GM21737 (cell line): ENCODE results near the gene DHRS2.

Experiments used
- ATAC-seq: cut with Tn5 transposase; IDR thresholded peaks from one replicate; pipeline ENCODE4 v1.9.1; 2021; ENCODE audit warnings: mild to moderate bottlenecking, moderate library complexity; ENCODE audit not compliant: unreplicated experiment

DHRS2 gene

DNA sequence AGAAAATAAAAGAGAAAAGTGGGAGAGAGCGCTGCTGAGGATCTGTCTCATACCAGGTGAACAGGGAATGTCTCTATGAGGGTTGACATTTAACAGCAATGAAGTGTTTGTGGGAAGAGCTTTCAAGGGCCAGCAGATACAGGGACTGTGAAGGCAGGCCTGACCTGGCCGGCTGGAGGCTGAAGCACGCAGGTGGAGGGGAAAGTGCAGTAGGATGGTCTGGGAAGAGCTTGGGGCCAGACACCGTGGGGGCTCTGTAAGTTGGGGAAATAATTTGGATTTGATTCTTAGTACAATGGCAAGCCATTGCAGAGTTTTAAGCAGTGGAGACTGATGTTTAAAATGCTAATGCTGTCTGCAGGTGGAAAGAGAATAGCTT, 23.8 kb upstream of the DHRS2 start:
- no peak for ATAC-seq

DNA sequence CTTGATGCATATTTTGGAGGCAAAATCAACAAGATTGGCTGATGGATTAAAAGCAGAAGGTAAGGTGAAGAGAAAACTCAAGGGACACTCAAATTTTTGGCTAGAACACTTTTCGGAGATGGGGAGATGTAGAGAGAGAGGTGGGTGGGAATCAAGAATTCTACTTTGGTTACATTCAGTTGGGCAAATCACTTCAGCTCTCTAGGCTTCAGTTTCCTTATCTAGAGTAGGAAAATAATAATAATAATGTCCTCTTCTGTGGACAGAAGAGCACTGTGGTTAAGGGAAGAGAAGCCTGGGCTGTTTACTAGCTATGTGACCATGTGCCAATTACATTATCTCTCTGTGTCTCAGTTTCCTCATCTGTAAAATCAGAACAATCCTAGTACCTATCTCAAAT, 23.4 kb upstream of the DHRS2 start:
- ATAC-seq: no peak

DNA sequence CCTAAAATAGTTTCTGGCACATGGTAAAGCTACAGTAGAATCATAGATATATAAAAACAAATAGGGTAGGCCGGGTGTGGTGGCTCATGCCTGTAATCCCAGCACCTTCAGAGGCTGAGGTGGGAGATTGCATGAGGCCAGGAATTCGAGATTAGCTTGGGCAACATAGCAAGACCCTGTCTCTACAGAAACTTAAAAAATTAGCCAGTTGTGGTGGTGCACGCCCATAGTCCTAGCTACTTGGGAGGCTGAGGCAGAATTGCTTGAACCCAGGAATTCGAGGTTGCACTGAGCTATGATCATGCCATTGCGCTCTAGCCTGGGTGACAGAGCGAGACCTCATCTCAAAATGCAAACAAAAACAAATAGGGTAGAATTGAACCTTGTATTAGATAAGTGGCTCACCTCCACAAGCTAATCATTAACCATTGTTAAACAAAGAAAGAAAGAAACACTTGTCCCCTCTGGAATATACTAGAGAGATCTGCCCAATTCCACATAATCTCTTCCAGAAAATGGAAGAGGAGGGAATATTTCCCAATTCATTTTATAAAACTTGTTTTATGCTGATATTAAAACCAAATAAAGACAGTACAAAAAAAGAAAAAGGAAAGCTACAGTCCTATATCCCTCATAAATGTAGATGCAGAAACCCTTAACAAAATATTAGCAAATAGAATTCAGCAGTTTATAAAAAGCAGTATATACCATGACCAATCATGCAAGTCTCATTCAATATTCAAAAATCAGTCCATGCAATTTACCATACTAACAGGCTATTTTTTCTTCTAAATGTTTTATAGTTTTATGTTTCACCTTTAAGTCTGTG, 22.7 kb upstream of the DHRS2 start:
- ATAC-seq: no peak

DNA sequence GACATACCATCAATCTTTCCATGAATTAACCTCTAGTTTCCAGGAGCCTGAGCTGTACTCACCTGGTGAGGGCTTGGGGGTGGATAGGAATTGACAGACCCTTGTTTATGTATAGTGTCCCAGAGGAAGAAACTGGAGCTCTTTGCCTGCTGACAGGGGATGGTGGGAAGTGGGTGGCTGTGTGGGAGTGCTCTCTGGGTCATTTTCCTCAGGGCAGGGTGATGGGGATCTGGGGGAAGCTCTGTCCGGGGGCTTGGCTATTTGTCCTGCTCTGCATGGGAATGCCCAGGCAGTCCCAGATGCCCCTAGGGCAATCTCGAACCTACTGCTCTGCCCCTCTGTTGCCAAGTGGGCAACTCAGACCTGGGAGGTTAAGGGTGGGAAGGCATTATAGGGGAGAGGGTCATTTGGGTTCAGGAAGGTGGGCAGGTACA, 21.8 kb upstream of the DHRS2 start:
- no peak for ATAC-seq

DNA sequence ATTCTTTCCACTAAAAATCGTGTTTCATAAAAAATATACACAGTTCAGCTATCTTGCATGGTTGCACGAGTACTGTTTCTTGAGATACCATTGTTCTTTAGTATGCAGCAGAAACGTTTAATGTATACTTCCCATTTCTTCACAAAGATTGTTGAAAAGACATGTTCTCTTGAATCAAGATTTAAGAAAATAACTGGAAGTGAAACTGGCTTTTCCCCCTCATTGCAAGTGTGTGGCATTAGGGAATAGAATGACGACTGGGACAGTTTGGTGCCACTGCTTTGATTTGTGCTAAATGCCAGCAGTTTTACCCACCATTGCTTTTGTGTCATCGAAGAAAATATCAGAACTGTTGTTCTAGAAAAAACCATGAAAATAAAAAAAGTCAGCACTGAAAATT, 20.3 kb upstream of the DHRS2 start:
- ATAC-seq: no peak

DNA sequence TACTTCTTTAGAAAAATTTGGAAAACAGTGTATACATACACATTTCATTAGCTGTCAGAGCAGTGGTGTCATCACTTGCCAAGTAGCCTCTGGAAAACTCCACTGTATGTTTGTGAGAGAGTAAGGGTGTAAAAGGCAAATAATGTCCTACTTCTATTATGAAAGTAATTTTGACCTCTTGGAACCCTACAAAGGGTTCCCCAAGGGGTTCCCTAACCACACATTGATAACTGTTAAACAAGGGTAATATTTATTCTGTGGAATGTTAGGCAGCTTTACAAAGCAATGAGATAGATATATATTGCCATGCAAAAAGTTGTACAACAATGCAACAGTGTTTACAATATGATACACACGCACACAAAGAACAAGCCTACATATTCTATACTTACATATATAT, 18.6 kb upstream of the DHRS2 start:
- no peak for ATAC-seq

DNA sequence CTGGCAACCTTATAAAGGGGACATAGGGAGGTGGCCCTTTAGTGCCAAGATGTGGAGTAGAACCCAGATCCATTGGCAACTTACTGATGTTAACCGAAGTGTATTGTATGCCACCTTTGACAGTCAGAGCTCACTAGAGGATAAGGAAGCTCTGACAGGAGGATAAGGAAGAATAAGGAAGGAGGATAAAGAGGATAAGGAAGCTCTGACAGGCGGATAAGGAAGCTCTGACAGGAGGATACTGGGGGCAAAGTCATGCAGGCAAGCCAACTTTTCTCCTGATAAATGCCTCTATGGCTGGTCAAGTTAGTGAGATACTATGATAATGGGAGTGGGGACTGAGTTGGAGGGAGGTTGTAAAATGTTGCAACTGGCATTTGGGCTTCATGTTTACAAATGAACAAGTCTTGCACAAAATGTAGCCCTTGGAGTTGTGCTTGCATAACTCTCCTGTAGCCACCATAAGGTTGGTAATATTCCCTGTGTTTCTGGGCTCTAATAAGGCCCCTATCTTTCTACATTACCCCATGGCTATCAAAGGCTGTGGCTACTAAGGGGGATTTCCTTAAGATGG, 17.7 kb upstream of the DHRS2 start:
- ATAC-seq: no peak

DNA sequence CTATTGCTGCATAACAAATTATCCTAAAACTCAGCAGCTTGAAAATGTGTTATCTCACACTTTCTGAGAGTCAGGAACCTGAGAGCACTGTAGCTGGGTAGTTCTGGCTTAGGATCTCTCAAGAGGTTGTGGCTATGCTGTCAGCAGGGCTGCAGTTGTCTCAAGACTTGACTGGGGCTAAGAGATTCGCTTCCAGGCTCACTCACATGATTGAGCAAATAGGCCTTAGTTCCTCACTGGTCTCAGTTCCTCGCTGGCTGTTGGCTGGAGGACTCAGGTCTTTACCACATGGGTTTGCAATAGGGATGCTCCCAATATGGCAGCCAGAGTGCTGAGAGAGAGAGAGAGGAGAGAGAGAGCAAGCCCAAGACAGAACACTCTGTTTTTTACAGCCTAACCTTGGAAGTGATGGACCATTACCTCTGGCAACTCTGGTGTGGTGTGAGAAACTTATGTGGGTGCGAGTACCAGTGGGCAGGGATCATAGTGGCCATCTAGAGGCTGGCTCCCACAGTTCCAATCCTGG, 15.9 kb upstream of the DHRS2 start:
- no peak for ATAC-seq

DNA sequence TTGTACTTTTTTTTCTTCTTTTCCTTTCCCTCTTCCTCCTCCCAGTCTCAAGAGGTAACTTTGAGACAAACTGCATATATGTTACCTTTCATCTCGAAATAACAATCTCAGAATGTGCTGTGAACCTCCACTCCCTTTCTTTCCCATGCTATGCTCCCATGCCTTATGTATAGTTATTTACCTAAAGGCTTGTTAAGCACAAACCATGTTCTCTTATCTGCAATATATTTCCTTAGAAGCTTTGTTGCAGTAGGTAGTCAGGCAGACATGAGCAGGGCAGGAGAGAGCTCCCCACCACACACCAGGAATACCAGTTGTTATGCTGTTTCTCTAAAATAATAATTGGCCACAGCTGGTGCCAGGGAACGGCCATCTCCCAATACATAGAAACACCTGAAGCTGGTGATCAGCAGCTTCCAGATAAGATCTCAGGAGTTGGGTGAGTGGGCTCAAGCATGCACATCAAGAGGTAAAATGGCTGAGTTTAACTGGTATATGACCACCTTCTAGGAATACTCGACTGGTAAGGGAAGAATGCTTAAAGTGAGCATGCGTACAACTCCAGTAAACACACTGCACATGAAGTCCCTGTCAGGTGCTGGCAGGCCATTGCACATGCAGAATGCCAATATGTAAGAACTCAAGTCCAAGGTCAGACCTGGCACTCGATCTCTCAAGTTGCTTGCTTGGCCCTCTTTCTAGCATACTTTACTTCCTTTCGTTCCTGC, 14.8 kb upstream of the DHRS2 start:
- no peak for ATAC-seq

DNA sequence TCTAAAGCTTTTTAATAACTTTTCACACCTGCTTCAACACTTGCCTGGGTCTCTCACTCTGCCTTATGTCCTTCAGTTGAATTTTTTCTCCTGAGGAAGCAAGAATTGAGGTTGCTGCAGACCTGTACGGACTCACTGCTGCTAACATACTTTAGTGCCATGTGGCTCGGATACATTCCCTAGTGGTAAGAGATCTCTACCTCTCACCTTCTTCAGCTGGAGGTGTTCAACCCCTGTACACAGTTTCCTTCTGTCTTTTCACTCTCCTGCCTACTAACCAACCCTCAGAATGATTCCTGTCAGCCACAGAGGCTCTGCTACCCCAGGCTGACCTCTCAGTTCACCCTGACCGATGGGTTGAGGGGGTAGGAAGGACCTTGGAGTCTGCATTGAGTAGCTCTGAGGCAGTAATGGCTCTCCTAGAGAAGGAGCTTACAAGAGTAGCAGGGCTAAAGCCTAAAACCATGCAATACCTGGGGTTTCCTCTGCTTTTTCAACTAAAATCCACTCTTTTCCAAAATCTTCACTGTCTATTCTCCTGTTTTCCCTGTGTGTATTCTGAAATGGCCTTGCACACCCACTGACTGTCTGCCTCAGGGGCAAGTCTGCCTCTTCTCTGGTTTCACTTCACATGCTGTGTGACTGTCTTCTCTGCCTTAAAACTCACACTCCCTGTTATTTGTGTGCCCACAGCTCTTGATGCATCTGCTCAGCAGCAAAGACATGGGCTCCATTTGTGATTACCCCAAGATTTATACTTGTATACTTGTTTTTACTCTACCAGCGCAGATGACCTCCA, 14.0 kb upstream of the DHRS2 start:
- ATAC-seq: no peak

DNA sequence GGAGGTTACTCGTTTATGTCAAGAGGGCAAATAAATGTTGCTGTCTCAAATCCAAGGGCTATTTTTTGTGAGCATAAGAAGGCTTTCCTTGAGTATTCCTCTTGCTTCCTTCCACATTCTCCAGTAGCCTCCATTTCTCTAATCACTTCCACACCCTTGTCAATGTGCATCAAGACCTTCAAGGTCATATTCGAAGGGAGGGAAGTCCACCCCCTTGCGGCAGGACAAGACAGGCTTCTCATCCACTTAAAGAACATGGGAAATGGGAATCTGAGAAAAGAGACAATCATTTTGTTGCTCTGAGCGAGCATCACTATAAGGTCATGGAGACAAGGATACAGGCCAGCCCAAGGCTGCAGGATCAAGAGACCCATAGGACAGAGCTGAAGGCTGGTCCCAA, 13.2 kb upstream of the DHRS2 start:
- ATAC-seq: no peak

DNA sequence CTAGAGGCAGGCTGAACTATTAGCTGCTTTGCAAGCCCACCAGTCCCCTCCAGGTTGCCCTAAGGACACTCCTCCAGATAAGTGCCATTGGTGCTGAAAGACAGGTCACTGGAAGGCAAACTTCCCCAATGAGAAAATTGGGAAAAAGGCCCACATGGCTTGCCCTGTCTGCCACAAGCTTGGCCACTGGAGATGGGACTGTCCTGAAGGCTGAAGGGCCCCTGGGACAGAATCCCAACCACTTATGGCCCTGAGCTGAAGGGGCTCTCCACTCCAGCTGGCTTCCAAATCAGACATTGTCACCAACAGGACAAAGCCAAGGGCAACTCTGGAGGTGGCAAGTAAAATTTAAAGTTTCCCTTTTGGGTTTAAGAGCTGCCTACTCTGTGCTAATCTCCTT, 12.2 kb upstream of the DHRS2 start:
- ATAC-seq: no peak

DNA sequence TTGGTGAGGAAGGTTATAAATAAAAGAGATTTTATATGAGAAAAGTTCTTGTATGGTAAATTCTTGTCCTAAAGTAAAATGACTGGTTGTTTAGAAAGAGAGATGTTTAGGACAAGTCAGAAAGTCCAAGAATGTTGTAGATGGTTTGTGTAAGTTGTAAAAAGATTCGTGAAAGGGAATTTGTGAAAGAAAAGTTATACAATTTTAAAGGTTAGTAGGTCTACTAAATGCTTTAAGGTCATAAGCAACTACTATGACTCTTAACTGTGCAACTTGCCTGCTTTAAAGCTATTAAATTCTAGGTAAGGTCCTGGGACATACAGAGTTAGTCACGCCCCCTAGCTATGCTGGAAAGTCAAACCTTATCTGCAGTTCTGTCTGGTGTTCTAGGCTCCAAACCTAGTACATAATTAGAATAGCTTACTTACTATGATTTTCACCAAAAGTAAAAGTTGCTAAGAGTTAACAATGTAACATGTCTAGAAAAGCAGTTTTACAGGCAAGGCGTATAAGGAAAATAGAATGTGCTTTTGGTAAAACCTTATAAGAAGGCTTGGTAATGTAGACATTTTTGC, 11.2 kb upstream of the DHRS2 start:
- no peak for ATAC-seq

DNA sequence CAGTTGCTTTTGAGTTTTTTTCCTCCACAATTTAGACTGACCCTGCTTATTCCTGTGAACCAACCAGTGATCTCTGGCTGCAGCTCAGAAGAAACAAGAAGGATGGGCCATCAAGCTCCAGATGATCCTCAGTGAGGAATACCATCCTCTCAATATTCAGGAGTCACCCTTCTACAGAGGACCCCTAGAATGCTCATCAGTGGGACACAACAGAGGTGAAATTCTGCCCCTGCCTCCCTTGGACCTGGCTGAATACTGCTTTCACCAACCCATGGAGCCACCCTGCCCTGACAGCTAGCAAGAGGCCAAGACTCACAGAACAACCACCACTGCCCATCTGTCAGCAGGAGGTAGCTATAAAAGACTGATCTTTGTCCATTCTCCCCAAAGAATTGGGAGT, 9.2 kb upstream of the DHRS2 start:
- no peak for ATAC-seq

DNA sequence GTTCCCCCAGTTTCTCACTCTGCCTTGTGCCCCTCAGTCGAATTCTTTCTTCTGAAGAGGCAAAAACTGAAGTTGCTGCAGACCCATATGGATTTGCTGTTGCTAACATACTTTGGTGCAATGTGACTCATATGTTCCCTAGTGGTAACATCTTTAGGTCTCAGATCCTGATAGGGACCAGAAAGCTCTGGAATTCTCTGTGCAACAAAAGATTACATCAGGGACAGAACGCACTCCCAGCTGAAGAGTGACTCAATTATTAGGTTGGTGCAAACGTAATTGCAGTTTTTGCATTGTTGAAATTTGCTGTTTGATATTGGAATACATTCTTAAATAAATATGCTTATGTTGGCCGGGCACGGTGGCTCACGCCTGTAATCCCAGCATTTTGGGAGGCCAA, 8.2 kb upstream of the DHRS2 start:
- no peak for ATAC-seq

DNA sequence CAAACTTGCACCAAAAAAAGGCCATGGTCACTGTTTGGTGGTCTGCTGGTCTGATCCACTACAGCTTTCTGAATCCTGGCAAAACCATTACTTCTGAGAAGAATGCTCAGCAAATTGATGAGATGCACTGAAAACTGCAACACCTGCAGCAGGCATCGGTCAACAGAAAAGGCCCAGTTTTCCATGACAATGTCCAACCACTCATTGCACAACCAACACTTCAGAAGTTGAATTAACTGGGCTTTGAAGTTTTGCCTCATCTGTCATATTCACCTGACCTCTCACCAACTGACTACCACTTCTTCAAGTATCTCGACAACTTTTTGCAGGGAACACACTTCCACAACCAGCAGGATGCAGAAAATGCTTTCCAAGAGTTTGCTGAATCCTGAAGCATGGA, 7.0 kb upstream of the DHRS2 start:
- no peak for ATAC-seq

DNA sequence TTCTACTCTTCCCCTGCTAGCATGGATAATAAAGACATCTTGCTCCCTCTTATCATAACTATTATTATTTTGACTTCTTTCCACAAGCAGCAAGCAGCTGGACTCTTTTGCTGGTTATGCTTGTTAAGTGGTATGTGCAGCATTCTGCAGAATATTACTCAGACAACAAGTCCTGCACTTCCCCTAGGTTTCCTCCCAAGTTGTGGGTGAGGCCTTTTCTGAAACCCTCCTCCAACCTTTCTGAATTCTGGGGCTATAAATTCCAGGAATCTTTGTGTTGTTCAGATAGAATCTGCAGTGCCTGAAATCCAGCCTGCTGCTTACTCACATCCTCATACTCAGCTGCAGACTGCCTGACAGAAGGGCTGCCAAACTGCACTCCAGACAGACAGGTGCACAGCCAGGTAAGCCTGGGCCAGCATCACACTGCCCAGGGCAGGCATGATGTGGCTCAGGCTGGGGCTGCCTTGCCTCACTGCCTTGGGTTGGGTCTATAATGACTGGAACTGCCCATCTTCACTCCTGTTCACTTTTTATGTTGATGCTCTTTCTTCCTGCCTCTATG, 6.2 kb upstream of the DHRS2 start:
- no peak for ATAC-seq

DNA sequence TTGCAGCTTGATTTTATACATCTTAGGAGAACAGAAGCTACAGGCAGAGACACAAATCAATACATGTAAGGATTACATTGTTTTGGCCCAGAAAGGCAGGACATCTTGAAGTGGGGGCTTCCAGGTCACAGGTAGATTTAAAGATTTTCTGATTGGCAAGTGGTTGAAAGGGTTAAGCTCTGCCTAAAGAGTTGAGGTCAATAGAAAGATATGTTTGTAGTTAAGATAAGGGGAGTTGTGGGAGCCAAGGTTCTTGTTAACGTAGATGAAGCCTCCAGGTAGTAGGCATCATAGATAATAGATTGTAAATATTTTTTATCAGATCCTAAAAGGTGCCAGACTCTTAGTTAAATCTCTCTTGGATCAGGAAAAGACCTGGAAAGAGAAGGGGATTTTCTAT, 5.5 kb upstream of the DHRS2 start:
- ATAC-seq: no peak

DNA sequence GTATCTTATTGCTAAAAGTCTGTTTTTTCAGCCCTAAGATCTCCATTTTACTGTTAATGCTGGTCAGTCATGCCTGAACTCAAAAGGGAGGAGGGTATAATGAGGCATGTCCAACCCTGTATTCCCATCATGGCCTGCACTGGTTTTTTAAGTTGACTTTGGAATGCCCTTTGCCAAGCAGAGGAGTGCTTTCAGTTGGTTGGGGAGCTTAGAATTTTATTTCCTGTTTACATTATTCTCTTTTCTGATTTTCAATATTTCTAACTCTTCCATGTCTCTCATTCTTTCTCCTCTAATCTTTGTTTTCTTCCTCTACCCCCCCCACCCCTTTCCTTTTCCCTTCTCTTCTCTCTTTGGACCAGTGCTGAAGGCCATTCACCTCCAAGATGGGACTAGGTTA, 4.9 kb upstream of the DHRS2 start:
- ATAC-seq: no peak

DNA sequence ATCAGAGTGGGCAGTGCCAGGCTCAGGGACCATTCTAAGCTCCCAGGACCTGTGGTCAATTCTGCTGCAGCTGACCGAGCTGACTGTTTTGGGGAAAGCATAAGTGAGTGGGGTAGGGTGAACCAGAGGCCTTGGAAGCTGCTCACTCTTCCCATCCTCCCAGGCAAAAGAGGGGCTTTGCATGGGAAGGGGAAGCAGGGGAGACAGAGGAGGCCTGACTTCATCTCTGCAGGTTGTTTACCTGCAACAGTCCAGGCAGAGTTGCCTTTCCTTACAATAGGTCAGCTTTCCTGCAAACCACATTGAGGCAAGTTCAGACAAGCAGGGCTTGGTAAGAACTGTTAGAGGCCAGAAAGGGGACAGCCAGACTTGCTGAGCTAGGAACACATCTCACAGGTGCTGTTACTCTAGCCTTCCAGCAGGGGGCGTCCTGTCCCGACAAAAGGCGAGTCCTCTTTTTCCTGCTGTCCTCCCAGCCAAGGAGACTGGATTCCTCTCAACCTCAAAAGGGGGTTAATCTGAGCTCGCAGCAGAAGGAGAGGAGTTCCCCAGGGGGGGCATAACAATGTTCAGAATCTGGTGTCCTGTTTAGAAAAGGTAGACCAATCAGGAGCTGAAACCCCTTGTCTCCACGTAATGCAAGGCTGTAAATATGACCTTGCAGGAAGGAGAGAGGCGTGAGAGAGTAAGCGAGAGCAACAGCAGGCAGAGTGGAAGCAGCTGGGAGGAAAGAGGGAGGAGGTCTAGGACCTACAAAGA, 4.3 kb upstream of the DHRS2 start:
- ATAC-seq: no peak
